Liver (tissue), 3 donors: ENCODE data around the gene PPP1R36.

Experiments used
- CTCF ChIP-seq: fragments of 150-350 bp; IDR thresholded peaks from 2 replicates; pipeline ENCODE4 v1.5.1; 2017; ENCODE audit warnings: improper control_type of control experiment, low read depth, low read length; ENCODE audit not compliant: missing input control
- HNF4G ChIP-seq: IDR thresholded peaks from 2 replicates; pipeline ENCODE4 v1.6.1; 2016; ENCODE audit warnings: antibody characterized with exemption
- RAD21 ChIP-seq, 2 donors: IDR thresholded peaks; 2 replicates each; pipeline ENCODE4 v1.6.1; 2016; ENCODE audit warnings: antibody characterized with exemption in 2 of 2, mild to moderate bottlenecking in 2 of 2
- donor health status: healthy.
- donor health status: healthy.

DNA sequence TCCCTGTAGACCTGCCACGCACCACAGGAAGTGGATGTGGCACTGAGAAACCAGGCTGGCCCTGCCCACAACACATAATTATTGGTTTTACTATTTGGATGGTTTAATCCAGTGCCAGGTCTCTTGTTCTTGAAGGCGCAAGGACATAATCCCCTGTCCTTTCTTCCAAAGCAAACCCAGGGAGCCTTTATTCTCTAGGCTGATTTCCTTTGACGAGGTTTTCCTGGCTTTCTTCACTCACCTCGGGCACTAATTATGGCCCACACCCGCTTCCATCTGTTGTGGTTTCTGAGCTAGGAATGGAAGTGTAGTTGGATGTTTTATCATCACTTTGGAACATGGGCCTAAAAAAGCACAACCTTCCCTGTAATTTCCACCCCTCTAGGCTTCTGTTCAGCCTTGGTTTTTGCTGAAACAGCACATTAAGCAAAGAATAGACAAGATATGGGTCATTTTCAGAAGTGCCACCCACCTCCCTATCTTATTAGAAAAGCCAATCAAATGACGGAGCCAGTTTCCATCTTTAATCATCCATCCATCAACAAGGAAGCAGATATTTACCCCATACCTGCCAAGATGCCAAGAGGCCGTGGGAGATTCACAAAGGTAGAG is 73.9 kb downstream of the PPP1R36 start:
- TF ChIP-seq CTCF (no peak), HNF4G (no peak), RAD21 (IDR thresholded peaks at IDR 0.05) (no peak)
